Activated T-cell treated with anti-CD3 and anti-CD28 coated beads for 1 hour (primary cell): ENCODE measurements around the gene PAH.

Source experiments
- DNase-seq: peaks from one replicate; pipeline ENCODE4 v3.0.0-alpha.2; 2020; ENCODE audit warnings: low read depth

PAH gene

GRCh38 chr12:102917026-102917787 lies at the start of gene PAH:
Gene PAH (minus strand): TSS chr12:102917244. CDS start chr12:102917130, 114 bp downstream.
- peak; percentile 1 for DNase-seq

- no peak for DNase-seq
Measured at GRCh38 chr12:102966200-102966863, 49.3 kb upstream of the PAH start.

- no peak for DNase-seq
Measured at GRCh38 chr12:102965281-102966155, 48.5 kb upstream of the PAH start.

- DNase-seq: no peak
Measured at GRCh38 chr12:102964872-102965271, 47.8 kb upstream of the PAH start.

- no peak for DNase-seq
Measured at GRCh38 chr12:102963796-102964195, 46.8 kb upstream of the PAH start.

GRCh38 chr12:102962986-102963385 lies 45.9 kb upstream of the PAH start:
- no peak for DNase-seq

- no peak for DNase-seq
Measured at GRCh38 chr12:102962532-102962931, 45.5 kb upstream of the PAH start.

- no peak for DNase-seq
Measured at GRCh38 chr12:102961466-102961855, 44.4 kb upstream of the PAH start.

GRCh38 chr12:102960766-102961465 lies 43.9 kb upstream of the PAH start:
- no peak for DNase-seq

GRCh38 chr12:102959391-102959790 lies 42.3 kb upstream of the PAH start:
- DNase-seq: no peak

GRCh38 chr12:102958830-102959176 lies 41.8 kb upstream of the PAH start:
- DNase-seq: no peak

- no peak for DNase-seq
Measured at GRCh38 chr12:102958073-102958829, 41.2 kb upstream of the PAH start.

GRCh38 chr12:102957339-102958050 lies 40.5 kb upstream of the PAH start, which contains the start of gene ASCL1:
Gene ASCL1 (plus strand): TSS chr12:102957674. CDS start chr12:102958245, 571 bp downstream.
- DNase-seq: no peak

GRCh38 chr12:102956738-102957327 lies 39.8 kb upstream of the PAH start:
- DNase-seq: no peak

GRCh38 chr12:102955926-102956737 lies 39.1 kb upstream of the PAH start:
- DNase-seq: no peak

GRCh38 chr12:102954134-102954533 lies 37.1 kb upstream of the PAH start:
- DNase-seq: no peak

- DNase-seq: no peak
Measured at GRCh38 chr12:102953221-102953620, 36.2 kb upstream of the PAH start.

GRCh38 chr12:102951841-102952240 lies 34.8 kb upstream of the PAH start:
- DNase-seq: no peak

- no peak for DNase-seq
Measured at GRCh38 chr12:102950950-102951619, 34.0 kb upstream of the PAH start.
